Measurements from ENCODE around the gene FBXL4. TPM values are rescaled to one million over a fixed set of nuclear protein-coding genes. Genes with fewer than 3 reads are reported as not detected.
A peak's percentile ranks its signal among the peaks of the same experiment; 100 is the strongest.

Gene FBXL4
- total and polyA plus RNA-seq, 3 experiments from 2014 or later: 9.6 to 12.7 (median 12.4) TPM

- DNase-seq: peak; percentile 41 to 68 (median 48)
- H3K27me3 Mint-ChIP-seq: peaks cover 68 to 91% of the 10 kb centered on the region in 2 donors
- ChIA-PET POLR2A (interaction anchor here (0.6 kb wide), 1 partner anchor 133 kb away, joined by 4 read pairs; no protein-coding TSS in a partner anchor), CTCF (no interaction called here)
- no peaks in the 10 kb centered on the region for H3K9me3 ChIP-seq (ENCODE audit: low read length)
- peak within 1 kb of the TSS in 5 of 8 donors; percentile 13 to 81 (median 39) for H3K27ac Mint-ChIP-seq
- peaks cover 40 to 53% (median 52%) of the 10 kb centered on the region in 3 donors for H3K4me1 Mint-ChIP-seq
- H3K4me3 ChIP-seq (ENCODE audit: low read length): peak within 1 kb of the TSS; percentile 57
- H3K36me3 Mint-ChIP-seq: peaks cover 0 to 2% (median 0%) of the 10 kb centered on the region in 3 donors
- H3K4me1 ChIP-seq (ENCODE audit: insufficient read depth, low read length): peaks cover 30% of the 10 kb centered on the region
- peaks cover 0 to 12% (median 3%) of the 10 kb centered on the region in 5 donors for H3K9me3 Mint-ChIP-seq
- no peak within 1 kb of the TSS for H3K27ac ChIP-seq (ENCODE audit: low read depth, low read length)
- H3K36me3 ChIP-seq (ENCODE audit: insufficient read depth, low read length): no peaks in the 10 kb centered on the region
- peak within 1 kb of the TSS; percentile 83 to 94 (median 90) for H3K4me3 Mint-ChIP-seq
- peaks cover 44% of the 10 kb centered on the region for H3K27me3 ChIP-seq (ENCODE audit: insufficient read depth, low read length, poor library complexity, severe bottlenecking)
These were observed 113.4 kb downstream of the FBXL4 start, which contains the start of gene POU3F2 for GRCh38 chr6:98834060-98835031. POU3F2 (plus strand) TSS chr6:98834574; CDS start chr6:98834874, 300 bp downstream.

GRCh38 chr6:98833307-98834059 lies 114.3 kb downstream of the FBXL4 start:
- H3K4me3 Mint-ChIP-seq: peak overlapping the region; percentile 83 to 94 (median 90)
- peaks cover 45% of the 10 kb centered on the region for H3K27me3 ChIP-seq (ENCODE audit: insufficient read depth, low read length, poor library complexity, severe bottlenecking)
- peak overlapping the region; percentile 57 for H3K4me3 ChIP-seq (ENCODE audit: low read length)
- H3K9me3 ChIP-seq (ENCODE audit: low read length): no peaks in the 10 kb centered on the region
- peaks cover 73 to 91% of the 10 kb centered on the region in 2 donors for H3K27me3 Mint-ChIP-seq
- ChIA-PET CTCF (no interaction called here), POLR2A (interaction anchor here (0.6 kb wide), 1 partner anchor 133 kb away, joined by 4 read pairs; no protein-coding TSS in a partner anchor)
- DNase-seq: peak in 1 of 5 donors; percentile 32
- peak overlapping the region in 4 of 8 donors; percentile 13 to 81 (median 60) for H3K27ac Mint-ChIP-seq
- H3K4me1 Mint-ChIP-seq: peaks cover 45 to 61% (median 58%) of the 10 kb centered on the region in 3 donors
- no peaks in the 10 kb centered on the region for H3K36me3 ChIP-seq (ENCODE audit: insufficient read depth, low read length)
- H3K27ac ChIP-seq (ENCODE audit: low read depth, low read length): no peak overlapping the region
- peaks cover 0 to 2% (median 0%) of the 10 kb centered on the region in 3 donors for H3K36me3 Mint-ChIP-seq
- peaks cover 0 to 15% (median 3%) of the 10 kb centered on the region in 5 donors for H3K9me3 Mint-ChIP-seq
- H3K4me1 ChIP-seq (ENCODE audit: insufficient read depth, low read length): peaks cover 30% of the 10 kb centered on the region

GRCh38 chr6:98833057-98833306 lies 114.8 kb downstream of the FBXL4 start:
- peak overlapping the region in 2 of 8 donors; percentile 48 to 72 for H3K27ac Mint-ChIP-seq
- no peak overlapping the region for H3K27ac ChIP-seq (ENCODE audit: low read depth, low read length)
- peaks cover 34% of the 10 kb centered on the region for H3K4me1 ChIP-seq (ENCODE audit: insufficient read depth, low read length)
- DNase-seq: no peak
- H3K4me1 Mint-ChIP-seq: peaks cover 49 to 66% (median 62%) of the 10 kb centered on the region in 3 donors
- H3K27me3 ChIP-seq (ENCODE audit: insufficient read depth, low read length, poor library complexity, severe bottlenecking): peaks cover 46% of the 10 kb centered on the region
- peaks cover 0 to 2% (median 0%) of the 10 kb centered on the region in 3 donors for H3K36me3 Mint-ChIP-seq
- H3K9me3 Mint-ChIP-seq: peaks cover 0 to 15% (median 3%) of the 10 kb centered on the region in 5 donors
- no peaks in the 10 kb centered on the region for H3K9me3 ChIP-seq (ENCODE audit: low read length)
- peaks cover 72 to 91% of the 10 kb centered on the region in 2 donors for H3K27me3 Mint-ChIP-seq
- no peaks in the 10 kb centered on the region for H3K36me3 ChIP-seq (ENCODE audit: insufficient read depth, low read length)
- CTCF ChIA-PET: no interaction called here
- POLR2A ChIA-PET: no interaction called here
- peak overlapping the region; percentile 57 for H3K4me3 ChIP-seq (ENCODE audit: low read length)
- H3K4me3 Mint-ChIP-seq: peak overlapping the region; percentile 83 to 94 (median 90)

- H3K4me1 Mint-ChIP-seq: peaks cover 49 to 70% (median 62%) of the 10 kb centered on the region in 3 donors
- Histone ChIP-seq H3K4me1 (ENCODE audit: insufficient read depth, low read length) (peaks cover 34% of the 10 kb centered on the region), H3K4me3 (ENCODE audit: low read length) (peak overlapping the region; percentile 57), H3K9me3 (ENCODE audit: low read length) (no peaks in the 10 kb centered on the region), H3K27me3 (ENCODE audit: insufficient read depth, low read length, poor library complexity, severe bottlenecking) (peaks cover 50% of the 10 kb centered on the region), H3K36me3 (ENCODE audit: insufficient read depth, low read length) (no peaks in the 10 kb centered on the region), H3K27ac (ENCODE audit: low read depth, low read length) (no peak overlapping the region)
- H3K4me3 Mint-ChIP-seq: peak overlapping the region; percentile 83 to 94 (median 90)
- POLR2A ChIA-PET: no interaction called here
- H3K9me3 Mint-ChIP-seq: peaks cover 0 to 13% (median 3%) of the 10 kb centered on the region in 5 donors
- peaks cover 68 to 88% of the 10 kb centered on the region in 2 donors for H3K27me3 Mint-ChIP-seq
- CTCF ChIA-PET: no interaction called here
- peaks cover 0 to 2% (median 0%) of the 10 kb centered on the region in 3 donors for H3K36me3 Mint-ChIP-seq
- peak overlapping the region in 3 of 8 donors; percentile 17 to 72 (median 48) for H3K27ac Mint-ChIP-seq
- DNase-seq: no peak
These were observed 115.3 kb downstream of the FBXL4 start for GRCh38 chr6:98832284-98833056.

DNA sequence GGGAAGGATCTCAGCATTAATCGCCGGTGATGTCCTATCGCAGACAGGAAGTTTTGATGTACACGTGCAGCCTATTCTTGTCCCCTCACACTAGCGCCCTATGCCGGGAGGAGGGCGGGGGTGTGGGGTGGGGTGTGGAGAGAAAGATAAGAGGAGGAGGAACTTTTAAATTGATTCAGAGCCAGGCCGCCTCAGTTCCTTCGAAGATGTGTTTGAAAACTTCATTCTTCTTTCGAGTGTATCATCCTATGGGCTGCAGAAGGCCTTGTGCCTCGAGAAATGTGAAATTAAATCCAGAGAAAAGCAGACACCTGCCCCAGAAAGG lies 115.8 kb downstream of the FBXL4 start:
- Histone ChIP-seq H3K27ac (ENCODE audit: low read depth, low read length) (no peak overlapping the region), H3K36me3 (ENCODE audit: insufficient read depth, low read length) (no peaks in the 10 kb centered on the region), H3K27me3 (ENCODE audit: insufficient read depth, low read length, poor library complexity, severe bottlenecking) (peaks cover 52% of the 10 kb centered on the region), H3K4me3 (ENCODE audit: low read length) (no peak overlapping the region), H3K4me1 (ENCODE audit: insufficient read depth, low read length) (peaks cover 34% of the 10 kb centered on the region), H3K9me3 (ENCODE audit: low read length) (no peaks in the 10 kb centered on the region)
- H3K4me1 Mint-ChIP-seq: peaks cover 50 to 67% (median 64%) of the 10 kb centered on the region in 3 donors
- H3K27ac Mint-ChIP-seq: no peak overlapping the region
- peak overlapping the region; percentile 19 to 76 (median 59) for H3K4me3 Mint-ChIP-seq
- CTCF ChIA-PET: no interaction called here
- H3K27me3 Mint-ChIP-seq: peaks cover 68 to 88% of the 10 kb centered on the region in 2 donors
- peaks cover 0 to 13% (median 3%) of the 10 kb centered on the region in 5 donors for H3K9me3 Mint-ChIP-seq
- no peak for DNase-seq
- POLR2A ChIA-PET: no interaction called here
- peaks cover 0 to 2% (median 0%) of the 10 kb centered on the region in 3 donors for H3K36me3 Mint-ChIP-seq

- Mint-ChIP-seq H3K27ac (peak overlapping the region in 2 of 8 donors; percentile 53 to 72), H3K4me1 (peaks cover 45 to 63% (median 60%) of the 10 kb centered on the region in 3 donors), H3K36me3 (peaks cover 0 to 2% (median 0%) of the 10 kb centered on the region in 3 donors), H3K27me3 (peaks cover 68 to 88% of the 10 kb centered on the region in 2 donors), H3K4me3 (peak overlapping the region in 6 of 7 donors; percentile 47 to 76 (median 60)), H3K9me3 (peaks cover 0 to 14% (median 2%) of the 10 kb centered on the region in 5 donors)
- no peak for DNase-seq
- CTCF ChIA-PET: no interaction called here
- Histone ChIP-seq H3K27me3 (ENCODE audit: insufficient read depth, low read length, poor library complexity, severe bottlenecking) (peaks cover 46% of the 10 kb centered on the region), H3K27ac (ENCODE audit: low read depth, low read length) (no peak overlapping the region), H3K4me3 (ENCODE audit: low read length) (no peak overlapping the region), H3K36me3 (ENCODE audit: insufficient read depth, low read length) (no peaks in the 10 kb centered on the region), H3K9me3 (ENCODE audit: low read length) (no peaks in the 10 kb centered on the region), H3K4me1 (ENCODE audit: insufficient read depth, low read length) (peaks cover 34% of the 10 kb centered on the region)
- POLR2A ChIA-PET: no interaction called here
These were observed 116.4 kb downstream of the FBXL4 start for GRCh38 chr6:98831057-98831958.

Measured in CD8-positive, alpha-beta memory T cell (primary cell).